OCI-M1 (cell line): ENCODE data around the gene OPN5.
A peak's percentile ranks its signal among the peaks of the same experiment; 100 is the strongest.

Source experiments
- DNase-seq: peaks from one replicate; lab custom pipeline; 2025; lab: John Stamatoyannopoulos, UW

Gene OPN5

GRCh38 chr6:47859175-47859574 is 77.3 kb downstream of the OPN5 start:
- DNase-seq: no peak

GRCh38 chr6:47862731-47863130 is 80.9 kb downstream of the OPN5 start:
- no peak for DNase-seq

- DNase-seq: peak; percentile 11
Measured at GRCh38 chr6:47865206-47865605, 83.4 kb downstream of the OPN5 start.

GRCh38 chr6:47875593-47875992 is 93.8 kb downstream of the OPN5 start:
- no peak for DNase-seq
